ENCODE results near the gene SIRT3. TPM values are rescaled to one million over a fixed set of nuclear protein-coding genes. Genes with fewer than 3 reads are reported as not detected.
A peak's percentile ranks its signal among the peaks of the same experiment; 100 is the strongest.

SIRT3 gene
- total and polyA plus RNA-seq, 4 donors, result 9.9 to 17.1 (median 14.6) TPM

DNA sequence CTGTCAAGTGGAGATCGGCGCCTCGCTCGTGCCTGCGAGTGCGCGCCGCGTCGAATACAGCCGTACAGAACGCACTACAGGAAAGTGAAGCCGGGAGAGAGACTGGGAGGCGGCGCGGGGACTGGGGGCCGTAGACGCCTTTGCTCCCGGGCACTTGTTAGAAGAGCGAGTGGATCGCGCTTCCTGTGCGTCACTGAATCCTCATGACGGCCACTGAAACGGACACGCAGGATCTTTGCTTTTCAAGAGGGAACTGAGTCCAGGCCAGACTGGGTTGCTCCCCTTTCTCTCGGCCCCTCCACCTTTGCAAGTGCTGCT lies 28.3 kb downstream of the SIRT3 start (continued):
- TF ChIP-seq REST (IDR thresholded peaks at IDR 0.05), result no peak
- no peak for TF ChIP-seq EGR1 (IDR thresholded peaks at IDR 0.05; ENCODE audit: low read depth in 2 of 2)

DNA sequence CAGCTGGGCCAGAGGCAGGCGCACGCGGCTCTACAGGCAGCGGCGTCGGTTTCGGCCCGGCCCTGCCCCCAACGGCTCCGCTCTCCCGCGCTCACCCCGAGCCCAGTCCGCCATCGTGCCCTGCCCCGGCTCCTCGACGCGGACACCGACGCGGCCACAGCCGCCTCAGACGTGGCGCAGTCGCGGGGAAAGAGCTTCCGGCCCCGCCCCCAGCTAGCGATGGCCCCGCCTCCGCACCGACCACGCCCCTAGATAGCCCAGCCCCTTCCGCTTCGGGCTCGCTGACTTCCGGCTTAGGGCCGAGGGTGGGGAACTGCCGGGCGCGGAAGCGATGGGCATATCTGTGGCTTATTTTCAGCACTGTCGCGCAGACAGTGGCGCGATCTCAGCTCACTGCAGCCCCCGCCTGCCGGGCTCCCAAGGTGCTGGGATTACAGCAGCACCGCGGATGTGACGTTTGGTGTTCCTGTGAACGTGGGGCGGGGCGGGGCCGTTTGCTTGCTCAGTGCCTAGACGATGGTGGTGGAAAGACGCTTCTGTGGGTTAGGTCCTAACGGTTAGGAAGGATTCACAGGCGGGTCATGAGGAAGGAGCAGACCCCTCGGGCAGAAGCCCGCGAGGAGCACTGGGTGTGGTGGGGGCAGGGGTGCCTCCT lies 28.8 kb downstream of the SIRT3 start, which contains the start of the genes BET1L and RIC8A:
Gene BET1L, minus strand, starts transcription at position 192 of the 655 bp plus-strand sequence. Its CDS starts 78 bp downstream, at position 114.
Gene RIC8A, plus strand, starts transcription at position 501 of the 655 bp plus-strand sequence. CDS start 1,147 bp downstream, outside the sequence.
- Histone ChIP-seq H3K27me3 (ENCODE audit: control insufficient read depth in 4 of 4, insufficient read depth in 4 of 4, low read length in 3 of 4) (no peaks in the 10 kb centered on the region), H3K9ac (ENCODE audit: low read depth in 1 of 2, low read length in 2 of 2) (peak within 1 kb of the TSS; percentile 91 to 96), H3K27ac (ENCODE audit: low read depth in 1 of 2, low read length in 2 of 2) (peak within 1 kb of the TSS; percentile 92 to 99), H3K4me3 (ENCODE audit: low read depth in 1 of 3, low read length in 3 of 3) (peak within 1 kb of the TSS; percentile 84 to 93 (median 88)), H3K36me3 (ENCODE audit: control insufficient read depth in 4 of 4, insufficient read depth in 3 of 4, low read depth in 1 of 4, low read length in 3 of 4) (peaks cover 5 to 47% (median 25%) of the 10 kb centered on the region in 4 donors), H3K4me1 (ENCODE audit: control insufficient read depth in 4 of 4, insufficient read depth in 4 of 4, low read length in 3 of 4) (peaks cover 8 to 41% (median 28%) of the 10 kb centered on the region in 4 donors), H3K9me3 (ENCODE audit: control insufficient read depth in 4 of 4, low read length in 3 of 4) (no peaks in the 10 kb centered on the region)
- WGBS, result under 1% methylated on average over 63 of the region's 63 CpGs
- TF ChIP-seq RAD21 (IDR thresholded peaks at IDR 0.05) (no peak), REST (IDR thresholded peaks at IDR 0.05) (peak; percentile 68), ATF3 (IDR thresholded peaks at IDR 0.05) (no peak), HNF4A (conservative IDR thresholded peaks at IDR 0.05) (no peak), FOXA1 (IDR thresholded peaks at IDR 0.05) (no peak), JUND (IDR thresholded peaks at IDR 0.05) (no peak), ZBTB33 (IDR thresholded peaks at IDR 0.05) (no peak), HNF4G (IDR thresholded peaks at IDR 0.05) (no peak), RXRA (IDR thresholded peaks at IDR 0.05) (no peak), YY1 (IDR thresholded peaks at IDR 0.05) (peak; percentile 56), SP1 (IDR thresholded peaks at IDR 0.05) (peak; percentile 78), FOXA2 (IDR thresholded peaks at IDR 0.05) (no peak), GABPA (IDR thresholded peaks at IDR 0.05 in 1 of 2, conservative IDR thresholded peaks at IDR 0.05 in 1 of 2) (peak; percentile 87 to 96), MAX (IDR thresholded peaks at IDR 0.05) (no peak), NR2F2 (IDR thresholded peaks at IDR 0.05) (no peak), TAF1 (conservative IDR thresholded peaks at IDR 0.05) (peak; percentile 22), EGR1 (IDR thresholded peaks at IDR 0.05; ENCODE audit: low read depth in 2 of 2) (peak in 1 of 2 donors; percentile 65)
- TF ChIP-seq, protein P1, sequence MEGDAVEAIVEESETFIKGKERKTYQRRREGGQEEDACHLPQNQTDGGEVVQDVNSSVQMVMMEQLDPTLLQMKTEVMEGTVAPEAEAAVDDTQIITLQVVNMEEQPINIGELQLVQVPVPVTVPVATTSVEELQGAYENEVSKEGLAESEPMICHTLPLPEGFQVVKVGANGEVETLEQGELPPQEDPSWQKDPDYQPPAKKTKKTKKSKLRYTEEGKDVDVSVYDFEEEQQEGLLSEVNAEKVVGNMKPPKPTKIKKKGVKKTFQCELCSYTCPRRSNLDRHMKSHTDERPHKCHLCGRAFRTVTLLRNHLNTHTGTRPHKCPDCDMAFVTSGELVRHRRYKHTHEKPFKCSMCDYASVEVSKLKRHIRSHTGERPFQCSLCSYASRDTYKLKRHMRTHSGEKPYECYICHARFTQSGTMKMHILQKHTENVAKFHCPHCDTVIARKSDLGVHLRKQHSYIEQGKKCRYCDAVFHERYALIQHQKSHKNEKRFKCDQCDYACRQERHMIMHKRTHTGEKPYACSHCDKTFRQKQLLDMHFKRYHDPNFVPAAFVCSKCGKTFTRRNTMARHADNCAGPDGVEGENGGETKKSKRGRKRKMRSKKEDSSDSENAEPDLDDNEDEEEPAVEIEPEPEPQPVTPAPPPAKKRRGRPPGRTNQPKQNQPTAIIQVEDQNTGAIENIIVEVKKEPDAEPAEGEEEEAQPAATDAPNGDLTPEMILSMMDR (IDR thresholded peaks at IDR 0.05; ENCODE audit: low read depth, low read length, missing input control), result no peak
- DNase-seq (ENCODE audit: low spot score), result peak; percentile 98
